Fibroblast of upper back skin (primary cell): ENCODE data around the gene VAMP1.
"Not testable (repeated sequence)": the region's sequence is repeated elsewhere in the genome, so short reads cannot be mapped to it uniquely, and the experiment has no call there.

Experiments used
- DNase-seq: peaks from one replicate; pipeline ENCODE4 v3.0.0-alpha.2; 2013

Gene VAMP1

GRCh38 chr12:6469092-6469491, 1.4 kb downstream of the VAMP1 start:
- DNase-seq = no peak

DNA sequence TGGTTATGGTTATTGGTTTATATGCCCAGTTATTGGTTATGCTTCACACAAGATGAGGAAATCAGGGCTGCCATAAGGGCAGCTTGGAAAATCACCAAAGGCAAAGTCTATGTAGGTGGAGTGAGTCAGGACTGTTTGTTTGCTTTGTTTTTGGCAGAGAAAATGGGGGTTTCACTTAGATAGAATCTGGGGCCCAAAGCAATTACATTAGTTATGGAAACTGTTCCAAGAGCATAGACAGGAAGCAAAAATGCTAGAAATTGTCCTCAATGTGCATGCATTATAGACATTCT, 2.2 kb downstream of the VAMP1 start:
- DNase-seq = no peak

GRCh38 chr12:6467571-6468282, 2.8 kb downstream of the VAMP1 start:
- DNase-seq = not testable (repeated sequence)

GRCh38 chr12:6466751-6467150, 3.7 kb downstream of the VAMP1 start:
- DNase-seq = not testable (repeated sequence)

DNA sequence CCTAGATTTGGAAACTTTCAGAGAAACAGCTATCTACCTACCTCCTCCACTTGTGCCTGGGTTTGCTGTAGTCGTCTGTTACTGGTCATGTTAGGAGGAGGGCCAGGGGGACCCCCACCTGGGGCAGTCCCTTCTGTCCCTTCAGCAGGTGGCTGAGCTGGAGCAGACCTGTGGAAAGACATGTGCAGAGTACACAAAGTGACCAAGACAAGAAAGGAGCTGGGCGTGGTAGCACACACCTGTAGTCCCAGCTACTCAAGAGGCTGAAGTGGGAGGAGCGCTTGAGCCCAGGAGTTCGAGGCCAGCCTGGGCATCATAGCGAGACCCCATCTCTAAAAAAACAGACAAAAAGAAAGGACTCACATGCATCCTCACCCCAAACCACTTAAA, 4.3 kb downstream of the VAMP1 start:
- no peak for DNase-seq

DNA sequence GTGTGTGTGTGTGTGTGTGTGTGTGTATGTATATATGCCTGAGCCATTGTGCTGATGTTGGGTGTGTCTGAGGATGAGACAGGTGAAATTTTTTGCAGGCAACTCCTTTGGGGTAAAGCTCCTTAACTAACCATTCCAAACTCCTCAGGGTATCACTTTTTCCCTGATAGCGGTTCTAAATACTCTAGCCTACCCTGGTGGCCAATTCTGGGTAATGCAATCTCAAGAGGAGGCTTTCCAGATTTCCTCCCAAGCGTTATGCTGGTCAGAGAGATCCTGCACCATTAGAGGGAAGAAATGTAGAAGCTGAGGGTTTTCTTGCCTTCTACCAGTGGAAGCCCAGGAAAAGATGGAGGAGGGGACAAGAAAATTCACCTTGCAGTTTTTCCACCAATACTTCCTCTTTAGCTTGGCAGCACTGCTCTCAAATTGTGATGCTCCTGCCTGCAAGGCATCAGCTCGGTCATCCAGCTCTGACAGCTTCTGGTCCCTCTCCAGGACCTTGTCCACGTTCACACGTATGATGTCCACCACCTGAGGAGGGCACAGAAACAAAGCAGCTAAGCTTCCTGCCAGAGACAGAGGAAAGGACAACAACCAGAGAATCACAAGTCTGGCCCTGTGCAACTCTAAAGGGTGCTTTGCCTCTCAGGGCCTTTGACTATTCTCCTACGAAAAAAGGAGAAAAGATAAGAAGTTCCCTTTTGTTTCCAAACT, 4.9 kb downstream of the VAMP1 start:
- peak; percentile 67 for DNase-seq

- DNase-seq = no peak
Observed at GRCh38 chr12:6464531-6464930, 5.9 kb downstream of the VAMP1 start.

DNA sequence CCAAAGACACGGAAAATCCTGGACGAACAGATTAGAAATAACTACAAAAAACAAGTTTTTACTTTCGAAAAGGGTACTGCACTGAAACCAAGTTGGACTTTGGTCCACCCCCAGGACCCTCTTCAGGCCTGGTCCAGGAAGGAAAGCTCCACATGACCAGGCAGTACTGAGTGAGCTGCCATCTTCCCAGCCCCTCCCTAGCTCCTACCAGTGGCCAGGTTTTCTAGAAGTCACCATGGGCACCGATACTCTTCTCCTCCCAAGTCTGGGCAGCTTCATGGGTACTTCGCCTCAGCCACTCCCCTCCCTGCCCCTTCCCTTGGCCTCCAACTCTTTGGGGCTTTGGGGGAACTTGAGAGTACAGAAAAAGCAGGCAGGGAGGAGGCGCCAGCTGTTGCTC, 6.6 kb downstream of the VAMP1 start:
- no peak for DNase-seq

DNA sequence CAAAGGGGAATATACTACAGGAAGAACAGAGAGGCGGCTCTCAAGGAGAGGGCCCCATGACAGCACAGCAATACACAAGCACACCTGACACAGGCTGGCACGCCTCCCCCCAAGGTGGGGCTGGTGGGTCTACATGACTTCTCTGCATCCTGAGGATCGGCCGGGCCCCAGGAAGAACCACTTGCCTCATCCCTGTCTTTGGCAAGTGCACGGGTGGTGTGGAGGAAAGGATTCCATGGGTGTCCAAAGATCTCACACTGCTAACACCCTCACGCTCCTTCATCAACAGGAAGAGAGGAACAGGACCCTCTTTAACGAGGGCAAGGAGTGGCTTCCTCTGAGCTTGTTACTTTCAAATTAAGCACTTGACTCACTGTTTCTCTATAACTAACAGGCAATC, 7.3 kb downstream of the VAMP1 start:
- DNase-seq = no peak

- no peak for DNase-seq
Observed at GRCh38 chr12:6462234-6462995, 8.1 kb downstream of the VAMP1 start.

DNA sequence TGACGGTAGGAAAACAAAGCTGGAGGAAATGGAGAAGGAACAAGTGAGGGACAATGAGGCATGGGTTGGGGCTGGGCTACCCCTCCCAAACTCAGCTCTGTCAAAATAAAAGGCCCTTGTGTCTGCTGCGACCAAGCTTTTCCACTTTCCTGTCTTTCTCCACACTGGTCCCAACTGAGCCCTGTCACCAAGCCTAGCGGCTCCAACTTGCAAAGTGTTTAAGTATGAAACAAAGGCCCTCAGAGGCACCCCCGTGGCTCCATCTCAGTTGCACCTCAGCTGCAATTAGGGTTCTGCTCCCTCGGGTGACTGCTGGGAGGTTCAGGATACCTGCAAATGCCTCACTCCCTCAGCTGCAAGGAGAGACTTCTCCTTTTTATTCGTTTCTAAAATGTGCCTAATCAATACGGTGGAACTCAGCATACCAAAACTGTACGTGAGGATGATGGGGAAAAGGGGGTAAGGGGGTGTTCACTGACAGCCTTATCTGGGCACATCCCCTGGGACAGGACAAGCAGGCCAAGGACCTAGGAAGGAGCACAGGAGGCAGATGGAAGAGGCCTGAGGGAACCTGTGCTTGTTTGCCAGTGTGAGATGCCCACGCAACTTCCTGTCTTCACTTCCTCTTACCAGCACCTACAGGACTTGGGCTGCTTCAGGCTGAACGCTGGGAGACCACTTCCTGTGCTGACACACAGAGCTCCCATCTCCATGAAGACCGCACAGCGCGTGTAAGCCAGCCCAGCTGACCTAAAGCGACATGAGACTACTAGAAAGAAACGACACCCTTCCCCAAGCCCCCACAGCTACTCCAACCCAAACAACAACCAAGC, 8.9 kb downstream of the VAMP1 start:
- no peak for DNase-seq

DNA sequence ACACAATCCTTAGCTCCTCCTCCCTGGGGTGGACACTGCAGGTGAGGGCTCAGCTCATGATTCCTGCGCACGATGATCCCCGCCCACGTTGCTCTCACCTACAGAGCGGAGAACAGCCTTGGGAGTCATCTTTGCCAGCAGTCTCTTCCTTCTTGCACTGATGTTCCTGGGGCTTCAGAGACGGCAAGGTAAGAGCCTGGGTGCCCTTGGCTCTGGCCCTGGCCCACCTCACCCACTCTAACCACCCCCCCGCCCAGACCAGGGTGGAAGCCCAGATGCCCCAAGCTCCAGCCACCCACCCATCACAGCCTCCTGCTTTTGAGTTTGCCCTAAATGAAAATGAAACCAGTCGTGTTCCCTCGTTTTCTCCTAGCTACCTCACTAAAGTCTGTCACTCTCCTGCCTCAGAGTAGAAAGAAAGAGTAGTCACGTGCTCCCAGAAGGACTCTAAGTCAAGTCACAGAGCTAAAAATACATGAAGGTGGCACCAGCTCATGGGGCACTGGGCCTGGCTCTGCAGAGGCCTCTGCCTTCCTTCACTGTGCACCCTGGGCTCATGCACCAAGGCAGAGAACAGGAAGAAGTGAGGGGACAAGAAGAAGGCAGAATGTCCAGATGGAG, 9.6 kb downstream of the VAMP1 start:
- no peak for DNase-seq

DNA sequence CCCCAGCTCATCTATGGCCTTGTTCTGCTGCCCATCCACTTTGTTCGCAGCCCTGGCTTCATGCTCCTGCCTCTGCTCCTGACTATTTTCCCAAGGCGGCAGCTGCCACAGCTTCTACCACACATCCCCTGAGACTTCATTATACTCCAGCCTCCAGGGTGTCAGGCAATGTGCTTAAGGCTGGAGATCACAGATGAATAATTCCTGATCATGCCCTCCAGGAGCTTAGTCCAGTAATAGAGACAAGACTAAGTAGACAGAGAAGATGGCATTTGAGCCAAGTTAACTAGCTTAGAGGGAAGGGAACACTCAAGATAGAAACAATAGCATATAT, 11.5 kb downstream of the VAMP1 start:
- no peak for DNase-seq

- no peak for DNase-seq
Observed at GRCh38 chr12:6458281-6459003, 12.0 kb downstream of the VAMP1 start.

DNA sequence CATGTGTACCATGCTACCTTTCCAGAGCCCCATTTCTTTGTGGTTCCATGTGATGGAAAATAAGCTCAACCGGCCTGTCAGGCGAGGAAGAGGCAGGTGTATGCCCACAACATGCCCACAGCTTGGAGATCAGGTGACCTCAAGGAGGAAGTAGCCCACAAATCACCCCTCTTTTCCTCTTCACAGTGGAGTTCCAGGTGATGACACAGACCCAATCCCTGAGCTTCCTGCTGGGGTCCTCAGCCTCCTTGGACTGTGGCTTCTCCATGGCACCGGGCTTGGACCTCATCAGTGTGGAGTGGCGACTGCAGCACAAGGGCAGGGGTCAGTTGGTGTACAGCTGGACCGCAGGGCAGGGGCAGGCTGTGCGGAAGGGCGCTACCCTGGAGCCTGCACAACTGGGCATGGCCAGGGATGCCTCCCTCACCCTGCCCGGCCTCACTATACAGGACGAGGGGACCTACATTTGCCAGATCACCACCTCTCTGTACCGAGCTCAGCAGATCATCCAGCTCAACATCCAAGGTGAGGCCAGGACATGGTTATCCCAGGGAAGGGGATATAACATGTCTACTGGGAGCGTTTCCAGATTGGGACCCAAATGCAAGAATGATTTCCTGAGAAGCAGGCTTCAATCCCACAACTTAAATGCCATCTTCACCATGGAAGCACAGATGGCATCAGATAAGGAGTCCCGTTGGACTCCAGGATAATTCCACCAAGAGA, 13.1 kb downstream of the VAMP1 start:
- no peak for DNase-seq

DNA sequence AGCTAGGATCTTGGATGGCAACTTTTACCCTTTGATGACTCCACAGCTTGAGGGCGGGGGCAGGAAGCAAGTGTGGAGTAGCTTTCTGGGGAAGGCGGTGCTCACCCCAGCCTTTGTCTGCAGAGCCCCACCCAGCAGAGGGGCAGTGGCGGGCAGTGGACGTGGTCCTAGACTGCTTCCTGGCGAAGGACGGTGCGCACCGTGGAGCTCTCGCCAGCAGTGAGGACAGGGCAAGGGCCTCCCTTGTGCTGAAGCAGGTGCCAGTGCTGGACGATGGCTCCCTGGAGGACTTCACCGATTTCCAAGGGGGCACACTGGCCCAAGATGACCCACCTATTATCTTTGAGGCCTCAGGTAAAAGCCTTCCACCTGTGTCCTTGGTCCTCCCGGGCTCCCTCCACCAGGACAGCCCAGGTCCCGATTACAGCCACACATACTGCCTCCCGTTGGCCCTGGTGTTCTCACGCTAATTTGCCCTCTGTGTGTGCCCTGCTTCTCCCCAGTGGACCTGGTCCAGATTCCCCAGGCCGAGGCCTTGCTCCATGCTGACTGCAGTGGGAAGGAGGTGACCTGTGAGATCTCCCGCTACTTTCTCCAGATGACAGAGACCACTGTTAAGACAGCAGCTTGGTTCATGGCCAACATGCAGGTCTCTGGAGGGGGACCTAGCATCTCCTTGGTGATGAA, 17.4 kb downstream of the VAMP1 start:
- no peak for DNase-seq

DNA sequence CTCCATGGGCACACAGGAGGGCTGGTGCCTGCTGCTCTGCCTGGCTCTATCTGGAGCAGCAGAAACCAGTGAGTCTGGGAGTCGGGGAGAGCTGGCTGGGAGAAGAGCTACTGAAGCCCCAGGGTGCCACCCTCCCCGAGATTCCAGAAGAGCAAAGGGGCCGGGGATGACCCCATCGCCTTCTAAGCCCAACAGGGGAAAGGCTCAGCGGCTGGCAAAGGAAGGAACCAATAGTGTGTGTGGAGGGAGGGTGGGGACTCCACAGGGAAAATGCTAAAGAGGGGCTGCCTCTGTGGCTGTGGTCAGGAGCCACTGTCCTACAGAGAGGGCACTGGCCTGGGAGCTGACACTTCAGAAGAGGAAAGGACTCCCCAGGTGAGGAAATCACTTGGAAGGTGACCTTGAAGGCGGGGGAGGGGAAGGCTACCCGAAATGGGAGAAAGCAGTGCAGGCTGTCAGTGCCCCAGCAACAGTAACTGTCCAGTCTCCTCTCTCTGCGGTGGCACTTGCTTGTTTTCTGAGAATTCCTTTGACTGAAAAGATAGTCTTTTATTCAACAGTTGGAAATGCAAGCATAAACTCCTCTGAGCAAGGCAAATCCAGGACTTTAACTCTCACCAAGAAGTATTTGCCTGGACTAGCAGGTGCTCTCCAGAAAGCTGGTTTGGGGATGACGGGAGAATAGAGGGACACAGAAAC, 18.1 kb downstream of the VAMP1 start:
- peak; percentile 7 for DNase-seq

DNA sequence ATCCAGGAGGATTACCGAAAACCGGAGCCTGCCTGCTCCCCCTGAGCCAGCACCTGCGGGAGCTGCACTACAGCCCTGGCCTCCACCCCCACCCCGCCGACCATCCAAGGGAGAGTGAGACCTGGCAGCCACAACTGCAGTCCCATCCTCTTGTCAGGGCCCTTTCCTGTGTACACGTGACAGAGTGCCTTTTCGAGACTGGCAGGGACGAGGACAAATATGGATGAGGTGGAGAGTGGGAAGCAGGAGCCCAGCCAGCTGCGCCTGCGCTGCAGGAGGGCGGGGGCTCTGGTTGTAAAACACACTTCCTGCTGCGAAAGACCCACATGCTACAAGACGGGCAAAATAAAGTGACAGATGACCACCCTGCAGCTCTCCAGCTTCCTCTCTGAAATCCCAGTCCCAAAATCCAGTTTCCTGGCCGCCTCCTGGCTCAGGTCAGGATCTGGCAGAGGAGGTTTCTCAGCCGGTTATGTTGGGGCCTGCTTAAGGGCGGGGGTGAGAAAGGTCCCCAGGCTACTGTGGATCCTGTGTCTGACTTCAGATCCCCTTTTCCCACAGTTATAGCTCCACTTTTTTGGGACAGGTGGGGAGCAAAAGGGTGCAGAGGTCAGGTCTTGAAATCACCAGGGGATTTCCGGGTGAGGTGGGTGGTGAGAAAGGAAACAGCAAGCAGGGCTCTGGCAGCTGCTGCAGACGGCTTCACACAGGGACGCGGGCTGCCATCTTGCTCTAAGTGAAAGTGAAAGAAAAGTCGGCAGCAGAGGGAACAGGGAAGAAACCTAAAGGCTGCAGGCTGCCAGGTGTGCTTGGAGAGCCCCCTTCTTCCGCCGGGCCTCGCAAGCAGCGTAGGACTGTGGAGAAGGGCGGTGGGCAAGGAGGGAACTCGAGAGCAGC, 18.9 kb downstream of the VAMP1 start, which contains the start of gene TAPBPL:
TSS of gene TAPBPL (plus strand) at position 695 of the 897 bp plus-strand sequence. CDS start 207 bp downstream, outside the sequence.
- DNase-seq = peak; percentile 81

GRCh38 chr12:6450869-6451347, 19.6 kb downstream of the VAMP1 start:
- peak; percentile 19 for DNase-seq
